K562 (cell line): Measurements from ENCODE around the gene MEF2D. TPM values are rescaled to one million over a fixed set of nuclear protein-coding genes. Genes with fewer than 3 reads are reported as not detected.

Source experiments
- ATAC-seq: fragments of 200-7000 bp; cut with Tn5 transposase; 3 replicates; pipeline ENCODE4 v1.9.1; 2020; ENCODE audit warnings: moderate library complexity
- BruUV-seq: library from RNA; stranded (reverse); fragments of 400-500 nt; replicated peaks from 2 replicates; lab custom pipeline; 2021; lab: Mats Ljungman, UMichigan
- CTCF ChIA-PET: fragments of 300-600 bp; formaldehyde crosslinking; extraction: SDS; loops from one replicate; lab custom pipeline; 2021; ENCODE audit warnings: low intra/inter-chr PET ratio; lab: Yijun Ruan, JAX
- POLR2A ChIA-PET: fragments of 300-600, 350-650 bp; sonication (Branson Sonifier 250); formaldehyde crosslinking; extraction: SDS; loops from one replicate; lab custom pipeline; 2021; ENCODE audit warnings: antibody characterized with exemption, inconsistent platforms; lab: Yijun Ruan, JAX
- DNase-seq, 4 experiments: peaks; one replicate each; pipeline versions ENCODE4 v3.0.0 to v3.0.0-alpha.2; 2011 to 2018; ENCODE audit warnings: low spot score in 3 of 4, mixed read lengths in 3 of 4; ENCODE audit errors: extremely low read depth in 1 of 4
- FAIRE-seq: peaks from 2 replicates; lab custom pipeline; 2011; peaks lifted over from hg19 to GRCh38; lab: Jason Lieb, UNC
- H2AFZ ChIP-seq: 2 replicates; pipeline ENCODE4 v1.6.0; 2011; ENCODE audit warnings: low read depth, low read length, control low read depth, inconsistent platforms
- H3K27ac ChIP-seq: fragments of 200-600 bp; 3 replicates; pipeline ENCODE4 v1.8.0; 2011; ENCODE audit warnings: low read depth, mild to moderate bottlenecking, control low read depth, inconsistent platforms, low read length, moderate library complexity, mixed read lengths; ENCODE audit errors: extremely low read depth
- H3K27me3 ChIP-seq, 2 experiments: fragments of 300-600 bp in 1 of 2; 2 replicates in 1 of 2; 3 replicates in 1 of 2; pipeline versions ENCODE4 v1.6.0 to v1.8.0; 2011; ENCODE audit warnings: inconsistent platforms in 2 of 2, low read length in 2 of 2, mild to moderate bottlenecking in 1 of 2, mixed read lengths in 1 of 2, moderate library complexity in 1 of 2; ENCODE audit not compliant: control insufficient read depth in 2 of 2, insufficient read depth in 2 of 2
- H3K36me3 ChIP-seq: fragments of 300-600 bp; 3 replicates; pipeline ENCODE4 v1.8.0; 2011; ENCODE audit warnings: mild to moderate bottlenecking, low read length, inconsistent platforms; ENCODE audit not compliant: control insufficient read depth, insufficient read depth
- H3K4me1 ChIP-seq, 2 experiments: fragments of 200-600 bp in 1 of 2; replicated peaks in 1 of 2; 2 replicates in 1 of 2; 3 replicates in 1 of 2; pipeline versions ENCODE4 v1.5.1 to v1.8.0; 2011; ENCODE audit warnings: inconsistent platforms in 2 of 2, low read length in 2 of 2, mild to moderate bottlenecking in 1 of 2, mixed read lengths in 1 of 2, moderate library complexity in 1 of 2; ENCODE audit not compliant: control insufficient read depth in 2 of 2, insufficient read depth in 2 of 2
- H3K4me2 ChIP-seq: 2 replicates; pipeline ENCODE4 v1.6.1; 2011; ENCODE audit warnings: low read length, control low read depth, inconsistent platforms, mixed read lengths; ENCODE audit not compliant: insufficient read depth
- H3K4me3 ChIP-seq: fragments of 200-600 bp; sonication (generic), shearing (Covaris generic); 2 replicates; pipeline ENCODE4 v1.5.1; 2016; ENCODE audit warnings: control low read depth, inconsistent platforms
- H3K79me2 ChIP-seq: fragments of 200-600 bp; 3 replicates; pipeline ENCODE4 v1.8.0; 2011; ENCODE audit warnings: low read length, inconsistent platforms; ENCODE audit not compliant: control insufficient read depth, insufficient read depth
- H3K9ac ChIP-seq, 2 experiments: 2 replicates each; pipeline versions ENCODE4 v1.6.0 to v1.6.1; 2011; ENCODE audit warnings: low read depth in 2 of 2, low read length in 2 of 2, control low read depth in 1 of 2, inconsistent platforms in 1 of 2, mild to moderate bottlenecking in 1 of 2, mixed read lengths in 1 of 2; ENCODE audit not compliant: insufficient read depth in 1 of 2
- H3K9me1 ChIP-seq: one replicate; pipeline ENCODE4 v1.6.0; 2011; ENCODE audit warnings: inconsistent platforms, mild to moderate bottlenecking, low read length, moderate library complexity; ENCODE audit not compliant: control insufficient read depth, insufficient read depth
- H3K9me3 ChIP-seq: replicated peaks from 2 replicates; pipeline ENCODE4 v1.5.1; 2011; ENCODE audit warnings: low read depth, low read length, inconsistent platforms; ENCODE audit not compliant: control insufficient read depth, insufficient read depth
- H4K20me1 ChIP-seq: replicated peaks from 2 replicates; pipeline ENCODE4 v1.6.1; 2011; ENCODE audit warnings: low read length, inconsistent platforms, mixed read lengths; ENCODE audit not compliant: control insufficient read depth, insufficient read depth
- ARID1B ChIP-seq: fragments of 450-650 bp; IDR thresholded peaks from 2 replicates; pipeline ENCODE4 v1.6.1; 2016; ENCODE audit warnings: antibody characterized with exemption, mild to moderate bottlenecking, inconsistent platforms
- CBFA2T3 ChIP-seq: fragments of 450-650 bp; IDR thresholded peaks from 2 replicates; pipeline ENCODE4 v1.6.1; 2017
- CSDE1 ChIP-seq, 2 experiments: fragments of 450-650 bp; IDR thresholded peaks; 2 replicates each; pipeline ENCODE4 v1.6.1; 2016; ENCODE audit warnings: mild to moderate bottlenecking in 1 of 2
- E2F8 ChIP-seq: fragments of 450-650 bp; IDR thresholded peaks from 2 replicates; pipeline ENCODE4 v1.7.1; 2018; ENCODE audit warnings: mild to moderate bottlenecking, low read depth; ENCODE audit not compliant: partially characterized antibody
- HMG20B ChIP-seq: fragments of 250-450 bp; sonication (Bioruptor Pico); IDR thresholded peaks from 2 replicates; pipeline ENCODE4 v1.5.0; 2021; ENCODE audit warnings: mild to moderate bottlenecking
- LCOR ChIP-seq: sonication (generic); formaldehyde crosslinking; IDR thresholded peaks from 2 replicates; pipeline ENCODE4 v1.8.0; 2022; ENCODE audit warnings: mild to moderate bottlenecking, missing genetic modification reagents
- MAFG ChIP-seq: fragments of 450-650 bp; conservative IDR thresholded peaks from 2 replicates; pipeline ENCODE4 v1.6.1; 2016; ENCODE audit warnings: missing genetic modification characterization, missing compliant biosample characterization
- MTA3 ChIP-seq: fragments of 450-650 bp; formaldehyde crosslinking; IDR thresholded peaks from 2 replicates; pipeline ENCODE4 v1.6.1; 2017; ENCODE audit warnings: mild to moderate bottlenecking, borderline replicate concordance
- OTX1 ChIP-seq: fragments of 450-650 bp; formaldehyde crosslinking; IDR thresholded peaks from 2 replicates; pipeline ENCODE4 v1.4.0; 2022; ENCODE audit warnings: mild to moderate bottlenecking
- POLR2AphosphoS2 ChIP-seq: IDR thresholded peaks from 2 replicates; pipeline ENCODE4 v1.6.1; 2012; ENCODE audit warnings: low read length, improper control_type of control experiment
- POLR2B ChIP-seq: fragments of 450-650 bp; IDR thresholded peaks from 2 replicates; pipeline ENCODE4 v1.6.1; 2018; ENCODE audit warnings: low read depth; ENCODE audit not compliant: partially characterized antibody
- RBFOX2 ChIP-seq: fragments of 200-400 bp; formaldehyde crosslinking; IDR thresholded peaks from 2 replicates; pipeline ENCODE4 v1.6.1; 2017; ENCODE audit warnings: low read depth, mild to moderate bottlenecking, low read length, moderate library complexity
- SMAD2 ChIP-seq: fragments of 150-350 bp; IDR thresholded peaks from 2 replicates; pipeline ENCODE4 v1.6.1; 2014; ENCODE audit warnings: low read depth, mild to moderate bottlenecking, low read length
- SREBF1 ChIP-seq: fragments of 150-350 bp; IDR thresholded peaks from 2 replicates; pipeline ENCODE4 v1.6.1; 2014; ENCODE audit warnings: antibody characterized with exemption, low read depth, low read length, borderline replicate concordance
- STAG1 ChIP-seq: sonication (generic); formaldehyde crosslinking; IDR thresholded peaks from 2 replicates; pipeline ENCODE4 v1.5.0; 2020; ENCODE audit warnings: missing genetic modification reagents, borderline replicate concordance
- USF2 ChIP-seq: sonication (generic); formaldehyde crosslinking; IDR thresholded peaks from 2 replicates; pipeline ENCODE4 v1.5.0; 2020; ENCODE audit warnings: missing genetic modification reagents
- ZC3H8 ChIP-seq: fragments of 450-650 bp; IDR thresholded peaks from 2 replicates; pipeline ENCODE4 v1.6.1; 2017
- ZNF3 ChIP-seq: fragments of 250-450 bp; sonication (Bioruptor Pico); IDR thresholded peaks from 2 replicates; pipeline ENCODE4 v1.5.0; 2021; ENCODE audit warnings: mild to moderate bottlenecking, moderate library complexity
- ZNF586 ChIP-seq: fragments of 450-650 bp; formaldehyde crosslinking; conservative IDR thresholded peaks from 2 replicates; pipeline ENCODE4 v1.4.0; 2020; ENCODE audit warnings: mild to moderate bottlenecking, moderate library complexity
- ZNF644 ChIP-seq: fragments of 200-800 bp; sonication (Bioruptor generic); IDR thresholded peaks from 2 replicates; pipeline ENCODE4 v1.6.1; 2016; ENCODE audit warnings: low read depth, missing genetic modification characterization, missing compliant biosample characterization
- WGBS: fragments of 100-300 bp; shearing (Covaris generic); methylation state at CpG from one replicate; pipeline ENCODE4 v1.1.6; 2016; ENCODE audit warnings: low coverage, mixed read lengths; ENCODE audit not compliant: insufficient coverage; ENCODE audit errors: missing lambda C conversion rate; 5-methylcytosine and 5-hydroxymethylcytosine counted together
- in situ Hi-C: fragments of 300-500 bp; cut with MboI; formaldehyde crosslinking; loops from 4 replicates; pipeline ENCODE4 v1.15.0; 2018; ENCODE audit warnings: inconsistent platforms, mixed read lengths
- intact Hi-C: fragments of 100-400 bp; cut with micrococcal nuclease; formaldehyde crosslinking; loops from 2 replicates; pipeline ENCODE4 v1.14.2; 2022
- polyA plus RNA-seq, 8 experiments: library from polyadenylated mRNA; depleted of rRNA in 4 of 8; stranded (reverse) in 5 of 8; unstranded in 3 of 8; fragments of >200 nt; fragmentation: Nextera tagmentation in 2 of 8; fragmentation: Illumina TruSeq in 1 of 8; extraction: Ambion mirVana in 2 of 8; extraction: Trizol in 1 of 8; gene quantifications; 2 replicates each; pipeline versions ENCODE4 v1.2.1 to v1.2.3, GENCODE V29; 2011 to 2014; ENCODE audit warnings: inconsistent platforms in 1 of 8, missing spikeins in 1 of 8
- total RNA-seq, 7 experiments: library from RNA; depleted of rRNA in 6 of 7; stranded (reverse); fragments of >200 nt in 6 of 7; fragmentation: Illumina TruSeq in 2 of 7; extraction: Trizol in 2 of 7; gene quantifications; 2 replicates each; pipeline versions ENCODE4 v1.2.1 to v1.2.3, GENCODE V29; 2011 to 2021; ENCODE audit warnings: low replicate concordance in 1 of 7

The MEF2D gene
- total and polyA plus RNA-seq, 9 of the 15 experiments (the other 6 are each of a cell fraction or from before 2014, with no cell fraction given), result 0.10 to 19.5 (median 2.6) TPM

- no peaks in the 10 kb centered on the region for H3K27me3 ChIP-seq
- H3K9ac ChIP-seq, result no peak overlapping the region; a peak in 1 of 4 replicates
- ATAC-seq (no peak), FAIRE-seq (no peak), DNase-seq (no peak)
- ChIA-PET CTCF (no interaction called here), POLR2A (no interaction called here)
- H3K79me2 ChIP-seq, result no peaks in the 10 kb centered on the region
- intact Hi-C loops, result no loop called here
- peaks cover 0 to 17% of the 10 kb centered on the region in 2 experiments; a peak in 2 of 5 replicates for H3K4me1 ChIP-seq
- in situ Hi-C loops, result no loop called here
- H3K9me3 ChIP-seq, result no peaks in the 10 kb centered on the region
- peaks cover 95% of the 10 kb centered on the region for H3K36me3 ChIP-seq
- no peak overlapping the region for H3K27ac ChIP-seq
- no peak overlapping the region for H3K4me2 ChIP-seq
- BruUV-seq, result no TSS peak
- 0 out of 2 replicates have a peak, but pooled peaks cover 6% of the 10 kb centered on the region for H4K20me1 ChIP-seq
- no peak for TF ChIP-seq RBFOX2
- TF ChIP-seq HMG20B (CRISPR knock-in tag), result no peak
- TF ChIP-seq LCOR (CRISPR knock-in tag), result no peak
- no peak for TF ChIP-seq CBFA2T3
- no peak for TF ChIP-seq ZC3H8
- TF ChIP-seq MAFG, result no peak
- TF ChIP-seq MTA3, result no peak
- TF ChIP-seq STAG1 (CRISPR knock-in tag), result no peak
- no peak for TF ChIP-seq OTX1
- no peak for TF ChIP-seq SREBF1
- TF ChIP-seq CSDE1 (IDR thresholded peaks at IDR 0.05), result no peak
- TF ChIP-seq ZNF644, result no peak
- TF ChIP-seq SMAD2, result no peak
- no peak for TF ChIP-seq ZNF586 (CRISPR knock-in tag)
- TF ChIP-seq E2F8, result no peak
- no peak for TF ChIP-seq ARID1B
- no peak for TF ChIP-seq USF2 (CRISPR knock-in tag)
- no peak for TF ChIP-seq POLR2B
- TF ChIP-seq POLR2AphosphoS2, result no peak
- no peak for TF ChIP-seq ZNF3
- H3K4me3 ChIP-seq, result no peak overlapping the region
- WGBS, result 95% methylated on average over 8 of the region's 8 CpGs
- H2AFZ ChIP-seq, result no peak overlapping the region
- H3K9me1 ChIP-seq, result no peaks in the 10 kb centered on the region
Observed at GRCh38 chr1:156478250-156478627, 22.3 kb downstream of the MEF2D start.
